ENCODE data around the gene SSC5D.
A peak's percentile ranks its signal among the peaks of the same experiment; 100 is the strongest.
"Not testable (repeated sequence)": the region's sequence is repeated elsewhere in the genome, so short reads cannot be mapped to it uniquely, and the experiment has no call there.

The SSC5D gene

GRCh38 chr19:55503502-55504251 is 15.4 kb downstream of the SSC5D start:
- peak; percentile 91 for DNase-seq (ENCODE audit: low spot score)

GRCh38 chr19:55504252-55504603 is 16.0 kb downstream of the SSC5D start:
- DNase-seq (ENCODE audit: low spot score) = no peak

- DNase-seq (ENCODE audit: low spot score) = no peak
Observed at GRCh38 chr19:55504981-55505380, 16.7 kb downstream of the SSC5D start.

GRCh38 chr19:55508120-55508519 is 19.9 kb downstream of the SSC5D start:
- no peak for DNase-seq (ENCODE audit: low spot score)

- DNase-seq (ENCODE audit: low spot score) = peak; percentile 92
Observed at GRCh38 chr19:55516878-55517620, 28.8 kb downstream of the SSC5D start.

- peak; percentile 62 for DNase-seq (ENCODE audit: low spot score)
Observed at GRCh38 chr19:55519451-55520311, 31.4 kb downstream of the SSC5D start.

GRCh38 chr19:55520691-55521292 is 32.6 kb downstream of the SSC5D start:
- no peak for DNase-seq (ENCODE audit: low spot score)

- no peak for DNase-seq (ENCODE audit: low spot score)
Observed at GRCh38 chr19:55525289-55526101, 37.3 kb downstream of the SSC5D start.

GRCh38 chr19:55526216-55527196 is 38.3 kb downstream of the SSC5D start:
- peak; percentile 78 for DNase-seq (ENCODE audit: low spot score)

- no peak for DNase-seq (ENCODE audit: low spot score)
Observed at GRCh38 chr19:55527197-55528029, 39.2 kb downstream of the SSC5D start.

GRCh38 chr19:55528030-55528803 is 40.0 kb downstream of the SSC5D start:
- no peak for DNase-seq (ENCODE audit: low spot score)

GRCh38 chr19:55529636-55530234 is 41.5 kb downstream of the SSC5D start:
- DNase-seq (ENCODE audit: low spot score) = no peak

- no peak for DNase-seq (ENCODE audit: low spot score)
Observed at GRCh38 chr19:55530996-55531395, 42.8 kb downstream of the SSC5D start.

- DNase-seq (ENCODE audit: low spot score) = not testable (repeated sequence)
Observed at GRCh38 chr19:55534280-55534679, 46.0 kb downstream of the SSC5D start.

GRCh38 chr19:55535173-55535964 is 47.1 kb downstream of the SSC5D start:
- no peak for DNase-seq (ENCODE audit: low spot score)

- DNase-seq (ENCODE audit: low spot score) = no peak
Observed at GRCh38 chr19:55535965-55536350, 47.7 kb downstream of the SSC5D start.

- no peak for DNase-seq (ENCODE audit: low spot score)
Observed at GRCh38 chr19:55536366-55536765, 48.1 kb downstream of the SSC5D start.

All from kidney tubule cell (primary cell).